ENCODE measurements around the gene PLD2. TPM values are rescaled to one million over a fixed set of nuclear protein-coding genes. Genes with fewer than 3 reads are reported as not detected.

PLD2 gene
- total RNA-seq, 1 donor from 2014 or later = 9.5 TPM

GRCh38 chr17:4870855-4871254, 63.9 kb downstream of the PLD2 start:
- DNase-seq (ENCODE audit: low spot score) = no peak
- intact Hi-C loops (cut with DNase I) = no loop called here

- intact Hi-C loops (cut with DNase I) = no loop called here
- no peak for DNase-seq (ENCODE audit: low spot score)
Observed at GRCh38 chr17:4872786-4873185, 65.8 kb downstream of the PLD2 start.

Other genes with a start within 250 kb of the PLD2 start
- gene GGT6, start 246.6 kb upstream of the PLD2 start, total RNA-seq = not detected
- gene SMTNL2, start 222.6 kb upstream of the PLD2 start, total RNA-seq = 8.1 TPM
- gene ALOX15, start 165.5 kb upstream of the PLD2 start, total RNA-seq = 0.35 TPM
- gene PELP1, start 103.0 kb upstream of the PLD2 start, total RNA-seq = 36.4 TPM
- 20.8 TPM for gene ARRB2, start 96.5 kb upstream of the PLD2 start, total RNA-seq
- gene MED11, start 75.7 kb upstream of the PLD2 start, total RNA-seq = 19.9 TPM
- gene ZMYND15, start 67.3 kb upstream of the PLD2 start, total RNA-seq = 0.40 TPM
- 3.6 TPM for gene CXCL16, start 67.2 kb upstream of the PLD2 start, total RNA-seq
- not detected for gene TM4SF5, start 35.3 kb upstream of the PLD2 start, total RNA-seq
- gene VMO1, start 20.8 kb upstream of the PLD2 start, total RNA-seq = 0.97 TPM
- not detected for gene GLTPD2, start 18.2 kb upstream of the PLD2 start, total RNA-seq
- gene PSMB6, start 11.0 kb upstream of the PLD2 start, total RNA-seq = 147 TPM
- 44.0 TPM for gene MINK1, start 26.2 kb downstream of the PLD2 start, total RNA-seq
- 0.46 TPM for gene C17orf107, start 92.4 kb downstream of the PLD2 start, total RNA-seq
- 5.5 TPM for gene CHRNE, start 95.9 kb downstream of the PLD2 start, total RNA-seq
- not detected for gene GP1BA, start 125.1 kb downstream of the PLD2 start, total RNA-seq
- 176 TPM for gene SLC25A11, start 132.9 kb downstream of the PLD2 start, total RNA-seq
- 84.7 TPM for gene RNF167, start 133.1 kb downstream of the PLD2 start, total RNA-seq
- 204 TPM for gene PFN1, start 141.4 kb downstream of the PLD2 start, total RNA-seq
- 382 TPM for gene ENO3, start 144.0 kb downstream of the PLD2 start, total RNA-seq
- 104 TPM for gene SPAG7, start 160.7 kb downstream of the PLD2 start, total RNA-seq
- gene CAMTA2, start 180.5 kb downstream of the PLD2 start, total RNA-seq = 38.9 TPM
- 1.8 TPM for gene INCA1, start 190.4 kb downstream of the PLD2 start, total RNA-seq
- 646 TPM for gene KIF1C, start 190.8 kb downstream of the PLD2 start, total RNA-seq
- gene SLC52A1, start 228.3 kb downstream of the PLD2 start, total RNA-seq = not detected

All from cardiac septum (tissue), 1 donor.